ENCODE data around the gene TMEM272. TPM values are rescaled to one million over a fixed set of nuclear protein-coding genes. Genes with fewer than 3 reads are reported as not detected.

TMEM272 gene
- total RNA-seq, 1 experiment from 2014 or later, result 0.17 TPM

DNA sequence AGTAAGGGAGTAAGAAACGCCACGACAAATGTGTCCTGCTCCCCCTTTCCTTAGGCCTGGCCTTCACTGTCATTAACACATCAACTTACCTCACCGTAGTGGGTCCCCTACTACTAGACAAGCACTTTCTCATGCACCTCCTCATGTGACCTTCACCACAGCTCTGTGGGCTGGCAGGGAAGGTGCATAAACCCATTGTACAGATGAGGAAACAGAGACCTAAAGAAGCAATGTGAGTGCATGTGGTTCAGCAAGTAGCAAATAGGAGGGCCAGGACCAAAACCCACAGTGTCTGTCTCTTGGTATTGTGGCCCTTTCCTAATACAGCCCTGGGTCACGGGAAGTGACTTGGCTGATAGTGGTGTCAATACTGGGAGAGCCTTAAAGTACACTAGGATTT lies 22.1 kb upstream of the TMEM272 start:
- Histone ChIP-seq H3K27me3 (ENCODE audit: insufficient read depth, low read length) (peaks cover 3% of the 10 kb centered on the region; the same call in 1 of the 2 replicates), H3K79me2 (ENCODE audit: insufficient read depth, low read length) (no peaks in the 10 kb centered on the region), H3K4me3 (replicated peaks in 1 of 2; ENCODE audit: low read depth in 1 of 2, low read length in 2 of 2) (no peak overlapping the region), H3K4me1 (ENCODE audit: control insufficient read depth in 1 of 2, insufficient read depth in 2 of 2, low read length in 2 of 2) (peaks cover 0 to under 1% of the 10 kb centered on the region in 2 experiments; a peak in 1 of 4 replicates), H3K36me3 (ENCODE audit: control insufficient read depth in 1 of 2, insufficient read depth in 2 of 2, low read length in 2 of 2) (no peaks in the 10 kb centered on the region), H3K27ac (ENCODE audit: low read depth, low read length) (no peak overlapping the region), H3K9ac (ENCODE audit: low read length) (no peak overlapping the region), H2AFZ (ENCODE audit: low read depth, low read length, poor library complexity, severe bottlenecking) (no peak overlapping the region), H3K9me2 (ENCODE audit: insufficient read depth) (no peaks in the 10 kb centered on the region), H3K4me2 (ENCODE audit: low read length) (no peak overlapping the region), H3K9me3 (ENCODE audit: control insufficient read depth in 1 of 2, insufficient read depth in 1 of 2, low read depth in 1 of 2, low read length in 2 of 2) (no peaks in the 10 kb centered on the region), H4K20me1 (ENCODE audit: insufficient read depth) (no peaks in the 10 kb centered on the region)
- ATAC-seq, result no peak
- POLR2A ChIA-PET, result no interaction called here
- CTCF ChIA-PET, result no interaction called here
- RAD21 ChIA-PET (ENCODE audit: low non-redundant PET in 1 of 2, low total read pairs in 2 of 2, uncharacterized antibody in 2 of 2, unreplicated experiment in 2 of 2), result no interaction called here
- intact Hi-C loops (cut with micrococcal nuclease), result no loop called here
- no TSS peak for BruUV-seq (replicated peaks)
- no peak for TF ChIP-seq MAX (IDR thresholded peaks at IDR 0.05)
- TF ChIP-seq YY1 (IDR thresholded peaks at IDR 0.05; ENCODE audit: extremely low read depth, insufficient replicate concordance, low read depth, low read length), result no peak
- TF ChIP-seq REST (IDR thresholded peaks at IDR 0.05; ENCODE audit: low read depth), result no peak
- TF ChIP-seq, protein P1, sequence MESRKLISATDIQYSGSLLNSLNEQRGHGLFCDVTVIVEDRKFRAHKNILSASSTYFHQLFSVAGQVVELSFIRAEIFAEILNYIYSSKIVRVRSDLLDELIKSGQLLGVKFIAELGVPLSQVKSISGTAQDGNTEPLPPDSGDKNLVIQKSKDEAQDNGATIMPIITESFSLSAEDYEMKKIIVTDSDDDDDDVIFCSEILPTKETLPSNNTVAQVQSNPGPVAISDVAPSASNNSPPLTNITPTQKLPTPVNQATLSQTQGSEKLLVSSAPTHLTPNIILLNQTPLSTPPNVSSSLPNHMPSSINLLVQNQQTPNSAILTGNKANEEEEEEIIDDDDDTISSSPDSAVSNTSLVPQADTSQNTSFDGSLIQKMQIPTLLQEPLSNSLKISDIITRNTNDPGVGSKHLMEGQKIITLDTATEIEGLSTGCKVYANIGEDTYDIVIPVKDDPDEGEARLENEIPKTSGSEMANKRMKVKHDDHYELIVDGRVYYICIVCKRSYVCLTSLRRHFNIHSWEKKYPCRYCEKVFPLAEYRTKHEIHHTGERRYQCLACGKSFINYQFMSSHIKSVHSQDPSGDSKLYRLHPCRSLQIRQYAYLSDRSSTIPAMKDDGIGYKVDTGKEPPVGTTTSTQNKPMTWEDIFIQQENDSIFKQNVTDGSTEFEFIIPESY (IDR thresholded peaks at IDR 0.05; ENCODE audit: extremely low read depth, insufficient replicate concordance, low read length), result no peak
- no peak for TF ChIP-seq CTCF (IDR thresholded peaks at IDR 0.05 in 2 of 3, conservative IDR thresholded peaks at IDR 0.05 in 1 of 3; ENCODE audit: borderline replicate concordance in 1 of 3, insufficient read depth in 1 of 3, low read depth in 2 of 3, low read length in 2 of 3)
- no peak for TF ChIP-seq EZH2 (IDR thresholded peaks at IDR 0.05)
- no peak for TF ChIP-seq FOSL1 (IDR thresholded peaks at IDR 0.05; ENCODE audit: low read depth)
- TF ChIP-seq RAD21 (IDR thresholded peaks at IDR 0.05; ENCODE audit: low read depth), result no peak
- TF ChIP-seq ZNF274 (IDR thresholded peaks at IDR 0.05; ENCODE audit: low read depth, low read length), result no peak
- TF ChIP-seq CEBPB (IDR thresholded peaks at IDR 0.05; ENCODE audit: low read depth), result no peak
- TF ChIP-seq EZH2phosphoT487 (IDR thresholded peaks at IDR 0.05; ENCODE audit: borderline replicate concordance), result no peak
- TF ChIP-seq POLR2AphosphoS5 (IDR thresholded peaks at IDR 0.05; ENCODE audit: low read depth, low read length), result no peak
- no peak for TF ChIP-seq CBX3 (IDR thresholded peaks at IDR 0.05; ENCODE audit: low read depth)
- TF ChIP-seq TCF7L2 (IDR thresholded peaks at IDR 0.05; ENCODE audit: borderline replicate concordance, extremely low read depth, insufficient read depth, insufficient read length), result no peak
- DNase-seq (ENCODE audit: low read depth, low spot score), result no peak
